H1 (cell line): ENCODE data around the gene SCAMP5. TPM values are rescaled to one million over a fixed set of nuclear protein-coding genes. Genes with fewer than 3 reads are reported as not detected.

Experiments used
- CTCF ChIA-PET: fragments of 300-600 bp; sonication (Branson Sonifier 250); formaldehyde crosslinking; loops from one replicate; lab custom pipeline; 2021; ENCODE audit not compliant: partially characterized antibody; lab: Charles Lee
- POLR2A ChIA-PET: fragments of 300-600 bp; sonication (Branson Sonifier 250); formaldehyde crosslinking; loops from one replicate; lab custom pipeline; 2021; ENCODE audit warnings: inconsistent platforms; ENCODE audit not compliant: partially characterized antibody; lab: Charles Lee
- DNase-seq, 2 experiments: peaks; one replicate each; pipeline versions ENCODE4 v3.0.0 to v3.0.0-alpha.2; 2010 to 2022; ENCODE audit warnings: low spot score in 2 of 2, low read depth in 1 of 2, mixed read lengths in 1 of 2
- FAIRE-seq: peaks from 2 replicates; lab custom pipeline; 2011; peaks lifted over from hg19 to GRCh38; lab: Jason Lieb, UNC
- H2AFZ ChIP-seq: 2 replicates; pipeline ENCODE4 v1.8.1; 2012; ENCODE audit warnings: low read length, inconsistent platforms
- H2AK5ac ChIP-seq: 2 replicates; pipeline ENCODE4 v1.6.1; 2013; ENCODE audit warnings: low read depth, low read length
- H2BK120ac ChIP-seq: replicated peaks from 2 replicates; pipeline ENCODE3; 2013; ENCODE audit warnings: low read depth, low read length, inconsistent platforms
- H2BK12ac ChIP-seq: 2 replicates; pipeline ENCODE4 v1.6.1; 2013; ENCODE audit warnings: low read depth, low read length
- H2BK15ac ChIP-seq: 2 replicates; pipeline ENCODE4 v1.6.1; 2013; ENCODE audit warnings: low read length
- H2BK20ac ChIP-seq: 2 replicates; pipeline ENCODE4 v1.6.1; 2013; ENCODE audit warnings: low read length
- H2BK5ac ChIP-seq: 2 replicates; pipeline ENCODE4 v1.6.1; 2013; ENCODE audit warnings: low read depth, low read length
- H3K14ac ChIP-seq: 2 replicates; pipeline ENCODE4 v1.6.1; 2013; ENCODE audit warnings: inconsistent platforms; ENCODE audit not compliant: insufficient read length
- H3K18ac ChIP-seq: 2 replicates; pipeline ENCODE4 v1.6.1; 2013; ENCODE audit warnings: low read length; ENCODE audit errors: extremely low read depth
- H3K23ac ChIP-seq: 2 replicates; pipeline ENCODE4 v1.6.1; 2013; ENCODE audit warnings: inconsistent platforms; ENCODE audit not compliant: insufficient read length
- H3K23me2 ChIP-seq: 2 replicates; pipeline ENCODE4 v1.6.1; 2013; ENCODE audit warnings: low read depth, low read length
- H3K27ac ChIP-seq: 2 replicates; pipeline ENCODE4 v1.6.1; 2011; ENCODE audit warnings: low read depth, low read length, inconsistent platforms
- H3K27me3 ChIP-seq, 4 experiments: replicated peaks in 1 of 4; 1 replicate in 1 of 4; 2 replicates in 3 of 4; pipeline versions ENCODE4 v1.6.1 to v1.8.1; 2011 to 2013; ENCODE audit warnings: low read length in 3 of 4, mild to moderate bottlenecking in 3 of 4, inconsistent platforms in 2 of 4, mixed read lengths in 2 of 4, moderate library complexity in 1 of 4; ENCODE audit not compliant: control insufficient read depth in 3 of 4, insufficient read depth in 3 of 4; ENCODE audit errors: extremely low read depth in 1 of 4
- H3K36me3 ChIP-seq, 4 experiments: 2 replicates each; pipeline versions ENCODE4 v1.6.1 to v1.8.1; 2011 to 2013; ENCODE audit warnings: mild to moderate bottlenecking in 4 of 4, low read length in 3 of 4, moderate library complexity in 2 of 4, control low read depth in 1 of 4, inconsistent platforms in 1 of 4; ENCODE audit not compliant: insufficient read depth in 4 of 4, control insufficient read depth in 2 of 4
- H3K4ac ChIP-seq: replicated peaks from 2 replicates; pipeline ENCODE3; 2013; ENCODE audit warnings: low read length, low read depth, mixed read lengths, inconsistent platforms; ENCODE audit not compliant: insufficient read length
- H3K4me1 ChIP-seq, 4 experiments: replicated peaks in 1 of 4; 1 replicate in 1 of 4; 2 replicates in 3 of 4; pipeline versions ENCODE4 v1.6.1 to v1.8.1; 2011 to 2013; ENCODE audit warnings: low read length in 3 of 4, inconsistent platforms in 2 of 4, mixed read lengths in 1 of 4; ENCODE audit not compliant: insufficient read depth in 4 of 4, control insufficient read depth in 3 of 4
- H3K4me2 ChIP-seq, 2 experiments: 2 replicates each; pipeline versions ENCODE4 v1.6.1 to v1.8.1; 2011 to 2013; ENCODE audit warnings: low read depth in 2 of 2, low read length in 2 of 2, control low read depth in 1 of 2, inconsistent platforms in 1 of 2, mild to moderate bottlenecking in 1 of 2; ENCODE audit not compliant: insufficient read depth in 1 of 2
- H3K4me3 ChIP-seq, 4 experiments: fragments of 200-600, 300-600 bp in 1 of 4; sonication (generic), shearing (Covaris generic), sonication (Bioruptor Twin) in 1 of 4; 2 replicates each; pipeline versions ENCODE4 v1.5.1 to v1.8.1; 2011 to 2016; ENCODE audit warnings: low read length in 4 of 4, low read depth in 3 of 4, control low read depth in 2 of 4, inconsistent platforms in 2 of 4, mild to moderate bottlenecking in 2 of 4, mixed read lengths in 1 of 4, moderate library complexity in 1 of 4; ENCODE audit not compliant: insufficient read depth in 2 of 4; ENCODE audit errors: extremely low read depth in 1 of 4
- H3K56ac ChIP-seq: replicated peaks from 2 replicates; pipeline ENCODE3; 2013; ENCODE audit warnings: low read depth, mild to moderate bottlenecking, mixed read lengths, low read length, inconsistent platforms; ENCODE audit not compliant: insufficient read length
- H3K79me1 ChIP-seq: 2 replicates; pipeline ENCODE4 v1.6.1; 2013; ENCODE audit warnings: low read depth, low read length, control low read depth
- H3K79me2 ChIP-seq, 2 experiments: 2 replicates each; pipeline versions ENCODE4 v1.6.1 to v1.8.1; 2012 to 2013; ENCODE audit warnings: low read length in 2 of 2, mild to moderate bottlenecking in 2 of 2, inconsistent platforms in 1 of 2; ENCODE audit not compliant: insufficient read depth in 2 of 2, control insufficient read depth in 1 of 2
- H3K9ac ChIP-seq, 4 experiments: replicated peaks in 1 of 4; 1 replicate in 1 of 4; 2 replicates in 3 of 4; pipeline versions ENCODE4 v1.6.1 to v1.8.1; 2011 to 2013; ENCODE audit warnings: low read depth in 3 of 4, low read length in 3 of 4, control low read depth in 2 of 4, mild to moderate bottlenecking in 2 of 4, moderate library complexity in 2 of 4, inconsistent platforms in 1 of 4; ENCODE audit errors: extremely low read depth in 1 of 4
- H3K9me3 ChIP-seq, 2 experiments: 2 replicates each; pipeline versions ENCODE4 v1.6.1 to v1.8.1; 2012 to 2013; ENCODE audit warnings: mild to moderate bottlenecking in 2 of 2, moderate library complexity in 2 of 2, control low read depth in 1 of 2, inconsistent platforms in 1 of 2, low read depth in 1 of 2, low read length in 1 of 2, mixed read lengths in 1 of 2; ENCODE audit not compliant: insufficient read depth in 2 of 2
- H4K20me1 ChIP-seq, 2 experiments: replicated peaks in 1 of 2; 2 replicates each; pipeline versions ENCODE3 to v1.8.1; 2011 to 2013; ENCODE audit warnings: inconsistent platforms in 2 of 2, low read length in 2 of 2, mild to moderate bottlenecking in 1 of 2; ENCODE audit not compliant: insufficient read depth in 2 of 2, control insufficient read depth in 1 of 2
- H4K5ac ChIP-seq: 2 replicates; pipeline ENCODE4 v1.6.1; 2013; ENCODE audit warnings: low read length, low read depth, mixed read lengths, inconsistent platforms; ENCODE audit not compliant: insufficient read length
- H4K8ac ChIP-seq: 2 replicates; pipeline ENCODE4 v1.8.0; 2013; ENCODE audit warnings: mild to moderate bottlenecking, moderate library complexity, low read length, inconsistent platforms; ENCODE audit not compliant: insufficient read depth; ENCODE audit errors: extremely low read depth
- H4K91ac ChIP-seq: replicated peaks from 2 replicates; pipeline ENCODE3; 2013; ENCODE audit warnings: low read length, mixed read lengths, inconsistent platforms; ENCODE audit not compliant: insufficient read length
- CBX5 ChIP-seq: fragments of 300-800, 300-1000 bp; sonication (generic); IDR thresholded peaks from 2 replicates; pipeline ENCODE4 v1.7.1; 2016; ENCODE audit warnings: antibody characterized with exemption, low read length, low read depth
- CBX8 ChIP-seq: fragments of 300-800, 300-1000 bp; sonication (generic); IDR thresholded peaks from 2 replicates; pipeline ENCODE4 v1.7.1; 2016; ENCODE audit warnings: low read depth, low read length, borderline replicate concordance
- CHD2 ChIP-seq: IDR thresholded peaks from 2 replicates; pipeline ENCODE4 v1.6.1; 2012; ENCODE audit warnings: low read length, improper control_type of control experiment
- CTBP2 ChIP-seq: IDR thresholded peaks from 2 replicates; pipeline ENCODE4 v1.7.0; 2011; ENCODE audit warnings: borderline replicate concordance, mild to moderate bottlenecking, moderate library complexity, mixed read lengths, low read length; ENCODE audit not compliant: insufficient read depth, insufficient read length
- EZH2 ChIP-seq: fragments of 200-600 bp; sonication (generic); IDR thresholded peaks from 2 replicates; pipeline ENCODE4 v1.7.1; 2012; ENCODE audit warnings: low read depth, mild to moderate bottlenecking, moderate library complexity, low read length, inconsistent platforms; ENCODE audit not compliant: severe bottlenecking
- FOSL1 ChIP-seq: IDR thresholded peaks from 2 replicates; pipeline ENCODE4 v1.6.1; 2011; ENCODE audit warnings: mild to moderate bottlenecking, low read depth, low read length, moderate library complexity; ENCODE audit not compliant: insufficient read depth
- HDAC6 ChIP-seq: IDR thresholded peaks from one replicate; pipeline ENCODE4 v1.7.1; 2012; ENCODE audit warnings: low read depth, mild to moderate bottlenecking, inconsistent platforms, low read length, moderate library complexity
- JUN ChIP-seq: IDR thresholded peaks from 2 replicates; pipeline ENCODE4 v1.6.1; 2011; ENCODE audit warnings: low read depth, mild to moderate bottlenecking, improper control_type of control experiment, low read length
- NANOG ChIP-seq: IDR thresholded peaks from 2 replicates; pipeline ENCODE4 v1.6.1; 2011; ENCODE audit warnings: low read length, low read depth, mild to moderate bottlenecking, inconsistent platforms; ENCODE audit not compliant: insufficient read depth, poor library complexity, severe bottlenecking
- POLR2A ChIP-seq, 2 experiments: IDR thresholded peaks; 1 replicate in 1 of 2; 2 replicates in 1 of 2; pipeline ENCODE4 v1.6.1; 2011; ENCODE audit warnings: low read depth in 2 of 2, low read length in 2 of 2, mild to moderate bottlenecking in 2 of 2; ENCODE audit errors: control extremely low read depth in 1 of 2
- POU5F1 ChIP-seq: IDR thresholded peaks from 2 replicates; pipeline ENCODE4 v1.6.1; 2011; ENCODE audit warnings: low read depth, mild to moderate bottlenecking, low read length, moderate library complexity
- RNF2 ChIP-seq: fragments of 200-900, 300-1000 bp; sonication (generic); IDR thresholded peaks from 2 replicates; pipeline ENCODE4 v1.7.1; 2016; ENCODE audit warnings: borderline replicate concordance, low read depth, mild to moderate bottlenecking, antibody characterized with exemption, low read length; ENCODE audit not compliant: poor library complexity, severe bottlenecking; ENCODE audit errors: missing control alignments
- WGBS, 2 experiments: shearing (Covaris generic) in 1 of 2; methylation state at CpG; one replicate each; pipeline versions ENCODE4 v1.1.6 to v1.1.7; 2013 to 2015; ENCODE audit warnings: low lambda C conversion rate in 2 of 2, mixed read lengths in 2 of 2, inconsistent platforms in 1 of 2, low coverage in 1 of 2, missing lambda C conversion rate in 1 of 2; ENCODE audit not compliant: insufficient replicate concordance in 2 of 2, insufficient coverage in 1 of 2, insufficient read length in 1 of 2; ENCODE audit errors: extremely low coverage in 1 of 2, missing lambda C conversion rate in 1 of 2; 5-methylcytosine and 5-hydroxymethylcytosine counted together
- polyA plus RNA-seq, 7 experiments: library from polyadenylated mRNA; depleted of rRNA in 3 of 7; stranded (reverse) in 5 of 7; unstranded in 2 of 7; fragments of >200 nt in 5 of 7; fragments of 200-250 nt in 2 of 7; gene quantifications; 1 replicate in 5 of 7; 2 replicates in 1 of 7; 4 replicates in 1 of 7; pipeline versions ENCODE4 v1.2.1 to v1.2.3, GENCODE V29; 2011 to 2013; ENCODE audit warnings: missing spikeins in 2 of 7, mixed read lengths in 2 of 7
- total RNA-seq: library from RNA; stranded (reverse); fragmentation: NEBNext Ultra II Directional; extraction: Animal tissue kit (Norgen Biotek cat#: 25700); gene quantifications from 2 replicates; pipeline ENCODE4 v1.2.1, GENCODE V29; 2021
- TF ChIP-seq, protein P1 (sequence below): IDR thresholded peaks from 2 replicates; pipeline ENCODE4 v1.6.1; 2012; ENCODE audit warnings: inconsistent platforms

The SCAMP5 gene
- total and polyA plus RNA-seq, 2 of the 8 experiments (the other 6 are each of a cell fraction or from before 2014, with no cell fraction given), result 55.4 to 94.7 TPM

DNA sequence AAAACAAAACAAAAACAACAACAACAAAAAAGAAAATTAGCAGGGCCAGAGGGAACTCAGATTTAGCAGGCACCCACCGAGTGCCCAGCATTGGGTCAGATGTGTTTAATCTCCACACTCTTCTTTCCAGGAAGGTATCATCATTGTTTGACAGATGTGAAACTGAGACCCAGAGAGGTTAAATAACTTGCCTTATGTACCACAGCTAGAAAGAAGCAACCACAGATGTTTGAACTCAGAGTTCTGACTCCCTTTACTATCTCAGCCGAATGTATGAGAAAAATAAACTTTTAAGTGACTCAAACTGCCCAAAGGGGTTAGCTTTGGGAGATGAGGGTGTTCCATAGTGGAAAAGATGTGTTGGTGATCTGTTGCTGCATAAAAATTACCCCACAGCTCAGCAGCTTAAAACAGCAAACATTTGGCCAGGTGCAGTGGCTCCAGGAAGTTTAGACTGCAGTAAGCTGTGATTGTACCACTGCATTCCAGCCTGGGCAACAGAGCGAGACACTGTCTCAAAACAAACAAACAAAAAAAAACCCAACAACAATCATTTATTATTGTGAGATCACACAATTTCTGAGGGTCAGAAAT lies 34.3 kb upstream of the SCAMP5 start:
- Histone ChIP-seq H3K4me2 (no peak overlapping the region), H3K36me3 (no peaks in the 10 kb centered on the region), H4K20me1 (no peaks in the 10 kb centered on the region), H2BK15ac (no peak overlapping the region), H3K4ac (no peak overlapping the region), H3K14ac (no peak overlapping the region), H4K8ac (no peak overlapping the region), H3K9me3 (no peaks in the 10 kb centered on the region), H2BK20ac (no peak overlapping the region), H3K23ac (no peak overlapping the region), H3K56ac (no peak overlapping the region), H2BK12ac (no peak overlapping the region), H3K9ac (no peak overlapping the region), H3K23me2 (peaks cover 27% of the 10 kb centered on the region), H2AK5ac (no peak overlapping the region), H2AFZ (no peak overlapping the region), H3K18ac (no peak overlapping the region), H2BK5ac (no peak overlapping the region), H4K91ac (no peak overlapping the region), H4K5ac (no peak overlapping the region), H3K79me2 (no peaks in the 10 kb centered on the region), H3K4me3 (no peak overlapping the region), H2BK120ac (no peak overlapping the region), H3K4me1 (peaks cover 0 to 8% (median 6%) of the 10 kb centered on the region in 4 experiments; a peak in 5 of 7 replicates), H3K79me1 (no peaks in the 10 kb centered on the region), H3K27me3 (peaks cover 5 to 27% (median 21%) of the 10 kb centered on the region in 4 experiments), H3K27ac (no peak overlapping the region)
- DNase-seq, result no peak
- ChIA-PET POLR2A (interaction anchor here (3.5 to 5.7 kb wide), 2 partner anchors 11 to 22 kb away, joined by 11 to 29 read pairs; partner anchors contain the start of gene COX5A), CTCF (interaction anchor here (0.5 to 4.8 kb wide), 7 partner anchors 11 to 346 kb away, joined by 3 to 19 read pairs (median 3); no protein-coding TSS in a partner anchor)
- no peak for FAIRE-seq
- 62% methylated on average over 3 of the region's 3 CpGs; no CpG with 5 or more reads in 1 of the 2 experiments for WGBS, 2 experiments
- no peak for TF ChIP-seq JUN
- TF ChIP-seq POLR2A (IDR thresholded peaks at IDR 0.05; ENCODE audit: control extremely low read depth in 1 of 2, low read depth in 2 of 2, low read length in 2 of 2), result no peak
- no peak for TF ChIP-seq NANOG
- TF ChIP-seq FOSL1, result no peak
- TF ChIP-seq CHD2, result no peak
- TF ChIP-seq HDAC6, result no peak
- TF ChIP-seq CTBP2, result no peak
- TF ChIP-seq POU5F1, result no peak
- TF ChIP-seq CBX8, result no peak
- TF ChIP-seq, protein P1, sequence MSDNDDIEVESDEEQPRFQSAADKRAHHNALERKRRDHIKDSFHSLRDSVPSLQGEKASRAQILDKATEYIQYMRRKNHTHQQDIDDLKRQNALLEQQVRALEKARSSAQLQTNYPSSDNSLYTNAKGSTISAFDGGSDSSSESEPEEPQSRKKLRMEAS, result no peak
- TF ChIP-seq EZH2, result no peak
- no peak for TF ChIP-seq RNF2
- TF ChIP-seq CBX5, result no peak
